Measurements from ENCODE around the gene RFX1. TPM values are rescaled to one million over a fixed set of nuclear protein-coding genes. Genes with fewer than 3 reads are reported as not detected.
"Not testable (repeated sequence)": the region's sequence is repeated elsewhere in the genome, so short reads cannot be mapped to it uniquely, and the experiment has no call there.

The RFX1 gene
- 10 to 100 TPM in 3 of 4 donors, 1 to 10 TPM in 1; 9.5 to 15.8 (median 11.6) TPM for polyA plus RNA-seq (ENCODE audit: insufficient read length in 4 of 4)

GRCh38 chr19:14006085-14006765 lies at the start of gene RFX1:
TSS of gene RFX1 (minus strand) at chr19:14006320. CDS start at chr19:13993843, 12,477 bp downstream.
- DNase-seq (ENCODE audit: low read depth in 4 of 4, low spot score in 3 of 4): peak; percentile 95 to 99 (median 98)

- no peak for DNase-seq (ENCODE audit: low read depth in 4 of 4, low spot score in 3 of 4)
These were observed 49.3 kb upstream of the RFX1 start for GRCh38 chr19:14055396-14055795.

DNA sequence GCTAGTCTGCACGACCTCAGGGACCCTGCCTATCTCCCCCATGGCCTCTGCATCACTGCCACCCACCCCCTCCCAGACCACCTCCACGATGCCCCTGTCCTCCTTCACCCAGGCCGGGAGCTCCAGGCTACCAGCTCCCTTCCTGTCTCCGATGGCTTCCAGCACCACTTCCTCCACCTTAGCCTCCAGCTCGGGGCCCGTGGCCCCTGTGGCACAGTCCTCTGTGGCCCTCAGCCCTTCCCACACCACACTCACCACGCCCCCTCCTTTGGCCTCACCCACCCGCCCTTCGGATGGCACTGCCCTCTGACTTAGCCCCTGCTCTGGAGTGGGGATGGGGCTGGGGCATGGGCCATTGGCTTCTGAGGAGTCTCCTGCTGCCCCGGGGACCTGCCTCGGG lies 48.6 kb upstream of the RFX1 start:
- DNase-seq (ENCODE audit: low read depth in 4 of 4, low spot score in 3 of 4): no peak

DNA sequence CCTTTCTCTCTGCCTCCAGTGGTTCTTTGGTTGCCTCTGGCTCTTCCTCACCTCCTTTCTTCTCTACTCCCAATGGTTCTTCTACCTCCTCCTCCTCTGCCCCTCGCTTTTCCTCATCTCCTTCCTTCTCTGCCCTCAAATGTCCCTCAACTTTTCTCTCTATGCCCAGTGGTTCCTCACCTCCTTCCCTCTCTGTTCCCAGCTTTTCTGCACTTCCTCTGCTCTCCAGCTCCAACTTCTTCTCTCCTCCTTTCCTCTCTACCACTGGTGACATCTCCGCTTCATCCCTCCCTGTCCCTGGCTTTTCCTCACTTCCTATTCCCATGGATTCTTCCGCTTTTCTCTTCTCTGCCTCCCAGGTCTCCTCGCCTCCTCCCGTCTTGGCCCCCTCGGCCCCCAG lies 48.0 kb upstream of the RFX1 start:
- no peak for DNase-seq (ENCODE audit: low read depth in 4 of 4, low spot score in 3 of 4)

DNA sequence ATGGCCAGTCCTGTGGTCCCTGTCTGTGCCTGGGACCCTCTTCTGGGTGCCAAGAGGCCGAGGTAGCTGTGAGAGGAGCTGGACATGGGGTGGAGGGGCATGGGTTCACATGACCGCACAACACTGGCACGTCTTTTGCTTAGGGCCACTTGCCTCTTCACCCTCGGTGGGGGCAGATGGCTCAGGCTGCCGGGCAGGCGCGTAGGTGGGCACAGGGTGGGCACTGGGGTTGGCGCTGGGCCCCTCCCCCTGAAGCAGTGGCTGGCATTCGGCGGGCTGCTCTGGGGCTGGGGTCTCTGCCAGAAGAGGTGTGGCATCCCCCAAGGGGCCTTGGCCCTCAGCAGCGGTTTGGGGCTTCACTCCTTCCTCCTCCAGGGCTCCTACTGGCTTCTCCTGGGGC lies 47.4 kb upstream of the RFX1 start:
- no peak for DNase-seq (ENCODE audit: low read depth in 4 of 4, low spot score in 3 of 4)

DNA sequence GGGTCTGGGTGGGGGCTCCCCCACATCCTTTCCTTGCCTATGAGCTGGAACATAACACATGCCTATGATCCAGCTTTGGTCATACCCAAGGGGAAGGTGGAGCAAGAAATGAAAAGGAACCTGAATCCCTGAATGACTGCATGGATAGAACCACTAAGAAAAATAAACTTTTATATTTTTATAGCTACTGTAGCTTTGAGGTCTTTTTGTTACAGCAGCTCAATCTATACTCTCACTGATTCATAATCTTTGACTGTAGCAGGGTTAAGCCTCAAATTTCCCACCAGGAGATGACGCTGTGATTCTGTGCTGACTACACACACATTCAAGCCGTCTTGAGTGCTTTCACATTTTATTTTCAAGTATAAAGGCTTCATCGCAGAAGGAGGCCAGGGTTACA lies 46.9 kb upstream of the RFX1 start:
- DNase-seq (ENCODE audit: low read depth in 4 of 4, low spot score in 3 of 4): no peak

DNA sequence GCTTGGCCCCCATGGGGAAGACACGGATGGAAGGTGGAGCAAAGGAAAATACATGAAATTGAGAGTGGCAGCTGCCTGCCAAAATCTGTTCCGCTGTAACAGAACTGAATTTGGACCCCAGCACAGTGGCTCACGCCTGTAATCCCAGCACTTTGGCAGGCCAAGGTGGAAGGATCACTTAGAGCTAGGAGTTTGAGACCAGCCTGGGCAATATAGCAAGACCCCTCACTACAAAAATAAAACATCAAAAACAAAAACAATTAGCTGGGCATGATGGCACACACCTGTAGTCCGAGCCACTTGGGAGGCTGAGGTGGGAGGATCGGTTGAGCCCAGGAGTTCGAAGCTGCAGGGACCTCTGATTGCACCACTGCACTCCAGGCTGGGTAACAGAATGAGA lies 46.4 kb upstream of the RFX1 start:
- DNase-seq (ENCODE audit: low read depth in 4 of 4, low spot score in 3 of 4): no peak

GRCh38 chr19:14051980-14052379 lies 45.9 kb upstream of the RFX1 start:
- no peak for DNase-seq (ENCODE audit: low read depth in 4 of 4, low spot score in 3 of 4)

DNA sequence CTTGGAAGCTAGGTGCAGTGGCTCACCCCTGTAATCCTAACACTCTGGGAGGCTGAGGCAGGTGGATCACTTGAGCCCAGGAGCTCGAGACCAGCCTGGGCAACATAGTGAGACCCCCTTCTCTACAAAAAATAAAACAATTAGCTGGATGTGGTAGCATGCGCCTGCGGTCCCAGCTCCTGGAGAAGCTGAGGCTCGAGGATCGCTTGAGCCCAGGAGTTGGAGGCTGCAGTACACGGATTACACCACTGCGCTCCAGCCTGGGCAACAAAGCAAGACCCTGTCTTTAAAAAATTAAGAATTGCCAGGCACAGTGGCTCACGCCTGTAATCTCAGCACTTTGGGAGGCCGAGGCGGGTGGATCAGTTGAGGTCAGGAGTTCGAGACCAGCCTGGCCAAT lies 44.8 kb upstream of the RFX1 start:
- DNase-seq (ENCODE audit: low read depth in 4 of 4, low spot score in 3 of 4): not testable (repeated sequence)

- DNase-seq (ENCODE audit: low read depth in 4 of 4, low spot score in 3 of 4): no peak
These were observed 44.4 kb upstream of the RFX1 start for GRCh38 chr19:14050512-14050911.

- DNase-seq (ENCODE audit: low read depth in 4 of 4, low spot score in 3 of 4): no peak
These were observed 42.5 kb upstream of the RFX1 start for GRCh38 chr19:14048443-14049153.

GRCh38 chr19:14047866-14048265 lies 41.7 kb upstream of the RFX1 start:
- DNase-seq (ENCODE audit: low read depth in 4 of 4, low spot score in 3 of 4): not testable (repeated sequence)

- peak in 2 of 4 donors; percentile 50 to 63 for DNase-seq (ENCODE audit: low read depth in 4 of 4, low spot score in 3 of 4)
These were observed 36.8 kb upstream of the RFX1 start for GRCh38 chr19:14042659-14043608.

GRCh38 chr19:14039181-14039580 lies 33.1 kb upstream of the RFX1 start:
- DNase-seq (ENCODE audit: low read depth in 4 of 4, low spot score in 3 of 4): no peak

DNA sequence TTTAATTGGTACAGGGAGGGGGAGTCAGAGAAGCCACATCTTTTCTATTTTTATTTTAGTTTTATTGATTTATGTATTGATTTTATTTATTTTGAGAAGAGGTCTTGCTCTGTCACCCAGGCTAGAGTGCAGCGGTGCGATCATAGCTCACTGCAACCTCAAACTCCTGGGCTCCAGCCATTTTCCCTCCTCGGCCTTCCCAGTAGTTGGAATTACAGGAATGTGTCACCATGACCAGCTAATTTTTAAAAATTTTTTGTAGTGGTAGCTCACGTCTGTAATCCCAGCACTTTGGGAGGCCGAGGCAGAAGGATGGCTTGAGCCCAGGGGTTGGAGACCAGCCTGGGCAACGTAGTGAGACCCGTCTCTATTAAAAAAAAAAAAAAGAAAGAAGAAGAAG lies 29.6 kb upstream of the RFX1 start:
- no peak for DNase-seq (ENCODE audit: low read depth in 4 of 4, low spot score in 3 of 4)

DNA sequence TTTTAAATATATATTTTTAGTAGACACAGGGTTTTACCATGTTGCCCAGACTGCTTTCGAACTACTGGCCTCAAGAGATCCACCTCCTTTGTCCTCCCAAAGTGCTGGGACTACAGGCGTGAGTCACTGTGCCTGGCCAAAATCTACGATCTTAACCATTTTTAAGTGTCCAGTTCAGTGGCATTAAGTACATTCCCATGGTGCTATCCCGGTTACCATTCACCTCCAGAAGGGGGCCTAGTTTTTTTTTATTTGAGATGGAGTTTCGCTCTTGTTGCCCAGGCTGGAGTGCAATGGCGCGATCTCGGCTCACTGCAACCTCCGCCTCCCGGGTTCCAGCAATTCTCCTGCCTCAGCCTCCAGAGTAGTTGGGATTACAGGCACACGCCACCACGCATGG lies 29.0 kb upstream of the RFX1 start:
- not testable (repeated sequence) for DNase-seq (ENCODE audit: low read depth in 4 of 4, low spot score in 3 of 4)

DNA sequence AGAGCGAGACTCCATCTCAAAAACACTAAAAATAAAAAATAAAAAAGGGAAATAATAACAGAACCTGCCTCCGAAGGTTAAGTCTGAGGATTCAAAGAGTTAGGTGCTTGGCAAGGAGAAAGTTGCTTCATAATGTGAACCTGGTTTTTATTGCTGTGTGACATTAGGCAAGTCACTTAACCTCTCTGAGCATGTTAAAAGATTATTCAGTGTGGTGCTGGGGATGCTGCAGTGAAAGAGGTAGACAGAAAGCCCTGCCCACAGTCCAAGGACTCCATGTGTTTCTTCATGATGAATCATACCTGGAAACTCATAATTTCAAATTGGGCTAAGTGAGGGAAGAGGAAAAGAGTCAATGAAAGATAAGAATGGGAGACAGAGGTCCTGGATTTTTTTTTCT lies 27.8 kb upstream of the RFX1 start:
- DNase-seq (ENCODE audit: low read depth in 4 of 4, low spot score in 3 of 4): no peak

GRCh38 chr19:14031719-14032480 lies 25.8 kb upstream of the RFX1 start, which contains the start of gene IL27RA:
TSS of gene IL27RA (plus strand) at chr19:14031762. CDS start at chr19:14031873, 111 bp downstream.
- DNase-seq (ENCODE audit: low read depth in 4 of 4, low spot score in 3 of 4): peak in 3 of 4 donors; percentile 41 to 58 (median 54)

- DNase-seq (ENCODE audit: low read depth in 4 of 4, low spot score in 3 of 4): no peak
These were observed 25.0 kb upstream of the RFX1 start for GRCh38 chr19:14030997-14031718.
